ENCODE measurements around the gene OR2T35. TPM values are rescaled to one million over a fixed set of nuclear protein-coding genes. Genes with fewer than 3 reads are reported as not detected.

Gene OR2T35
- total RNA-seq, 1 donor from 2014 or later: not detected

DNA sequence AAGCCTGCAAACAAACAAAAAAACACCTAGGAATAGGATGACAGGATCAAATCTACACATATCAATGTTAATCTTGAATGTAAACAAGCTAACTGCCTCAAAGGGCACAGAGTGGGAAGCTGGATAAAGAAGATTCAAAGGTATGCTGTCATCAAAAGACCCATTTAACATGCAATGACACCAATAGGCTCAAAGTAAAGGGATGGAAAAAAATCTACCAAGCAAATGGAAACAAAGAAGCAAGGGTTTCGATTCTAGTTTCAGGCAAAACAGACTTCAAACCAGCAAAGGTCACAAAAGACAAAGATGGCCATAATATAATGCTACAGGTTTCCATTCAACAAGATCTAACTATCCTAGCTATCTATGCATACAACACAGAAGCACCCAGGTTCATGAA lies 31.3 kb downstream of the OR2T35 start:
- H3K4me1 Mint-ChIP-seq (ENCODE audit: unreplicated experiment): no peaks in the 10 kb centered on the region

DNA sequence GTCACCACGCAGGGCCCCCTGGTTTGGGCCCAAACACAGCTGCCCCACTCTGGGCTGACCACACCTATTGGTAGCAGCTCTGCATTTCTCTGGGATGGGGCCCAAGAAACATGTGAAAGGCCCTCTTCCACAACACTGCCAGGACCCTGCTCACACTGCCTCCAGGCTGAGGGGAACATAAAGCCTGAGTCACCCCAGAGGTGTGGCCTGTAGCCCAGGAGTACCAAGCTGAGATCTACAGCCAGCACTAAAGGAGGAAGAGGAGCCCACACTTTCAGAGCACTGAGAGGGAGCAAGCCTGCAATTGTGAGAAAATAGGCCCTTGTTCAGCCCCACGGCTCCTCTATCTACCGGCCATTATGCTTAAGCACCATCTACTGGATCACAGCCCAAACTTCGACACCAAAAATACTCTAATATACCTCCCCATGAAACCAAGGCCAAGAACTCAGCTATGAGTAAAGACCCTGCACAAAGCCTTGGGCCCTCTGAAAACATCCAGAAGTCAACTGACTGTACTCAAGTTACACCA lies 33.1 kb downstream of the OR2T35 start:
- H3K27me3 Mint-ChIP-seq (ENCODE audit: unreplicated experiment): no peaks in the 10 kb centered on the region
- no peak for DNase-seq (ENCODE audit: low spot score)
- H3K4me1 Mint-ChIP-seq (ENCODE audit: unreplicated experiment): no peaks in the 10 kb centered on the region
- H3K36me3 Mint-ChIP-seq (ENCODE audit: low read depth, unreplicated experiment): no peaks in the 10 kb centered on the region
- H3K4me3 Mint-ChIP-seq (ENCODE audit: unreplicated experiment): no peak overlapping the region
- H3K9me3 Mint-ChIP-seq (ENCODE audit: unreplicated experiment): peaks cover 16% of the 10 kb centered on the region
- TF ChIP-seq, protein P1, sequence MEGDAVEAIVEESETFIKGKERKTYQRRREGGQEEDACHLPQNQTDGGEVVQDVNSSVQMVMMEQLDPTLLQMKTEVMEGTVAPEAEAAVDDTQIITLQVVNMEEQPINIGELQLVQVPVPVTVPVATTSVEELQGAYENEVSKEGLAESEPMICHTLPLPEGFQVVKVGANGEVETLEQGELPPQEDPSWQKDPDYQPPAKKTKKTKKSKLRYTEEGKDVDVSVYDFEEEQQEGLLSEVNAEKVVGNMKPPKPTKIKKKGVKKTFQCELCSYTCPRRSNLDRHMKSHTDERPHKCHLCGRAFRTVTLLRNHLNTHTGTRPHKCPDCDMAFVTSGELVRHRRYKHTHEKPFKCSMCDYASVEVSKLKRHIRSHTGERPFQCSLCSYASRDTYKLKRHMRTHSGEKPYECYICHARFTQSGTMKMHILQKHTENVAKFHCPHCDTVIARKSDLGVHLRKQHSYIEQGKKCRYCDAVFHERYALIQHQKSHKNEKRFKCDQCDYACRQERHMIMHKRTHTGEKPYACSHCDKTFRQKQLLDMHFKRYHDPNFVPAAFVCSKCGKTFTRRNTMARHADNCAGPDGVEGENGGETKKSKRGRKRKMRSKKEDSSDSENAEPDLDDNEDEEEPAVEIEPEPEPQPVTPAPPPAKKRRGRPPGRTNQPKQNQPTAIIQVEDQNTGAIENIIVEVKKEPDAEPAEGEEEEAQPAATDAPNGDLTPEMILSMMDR (IDR thresholded peaks at IDR 0.05; ENCODE audit: unreplicated experiment): no peak
- no peak overlapping the region for H3K27ac Mint-ChIP-seq (ENCODE audit: unreplicated experiment)

More for the DNA sequence above, 31.3 kb downstream of the OR2T35 start:
- TF ChIP-seq, protein P1 (IDR thresholded peaks at IDR 0.05; ENCODE audit: unreplicated experiment): no peak
- H3K36me3 Mint-ChIP-seq (ENCODE audit: low read depth, unreplicated experiment): no peaks in the 10 kb centered on the region
- peaks cover 23% of the 10 kb centered on the region for H3K9me3 Mint-ChIP-seq (ENCODE audit: unreplicated experiment)
- DNase-seq (ENCODE audit: low spot score): no peak
- H3K27me3 Mint-ChIP-seq (ENCODE audit: unreplicated experiment): peaks cover 2% of the 10 kb centered on the region
- H3K27ac Mint-ChIP-seq (ENCODE audit: unreplicated experiment): no peak overlapping the region
- no peak overlapping the region for H3K4me3 Mint-ChIP-seq (ENCODE audit: unreplicated experiment)

DNA sequence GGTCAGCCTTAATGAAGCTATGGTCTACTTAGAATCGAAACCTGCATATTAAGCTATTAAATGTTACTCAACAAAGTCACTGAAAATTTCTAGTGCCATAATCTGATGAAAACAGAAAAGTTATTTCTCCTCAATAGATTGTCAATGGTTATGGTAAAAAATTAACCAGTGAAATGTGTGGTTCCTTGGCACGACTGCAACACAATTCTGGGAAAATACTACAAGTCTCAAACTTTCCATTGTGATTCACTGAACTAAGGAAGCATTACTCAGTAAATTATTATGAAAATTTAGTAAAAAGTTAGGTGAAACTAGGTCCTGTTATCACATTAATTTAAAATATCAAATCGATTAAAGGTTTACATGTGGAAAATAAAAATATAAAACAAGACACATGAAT lies 34.8 kb downstream of the OR2T35 start:
- Mint-ChIP-seq H3K36me3 (ENCODE audit: low read depth, unreplicated experiment) (no peaks in the 10 kb centered on the region), H3K4me1 (ENCODE audit: unreplicated experiment) (no peaks in the 10 kb centered on the region), H3K27ac (ENCODE audit: unreplicated experiment) (no peak overlapping the region), H3K27me3 (ENCODE audit: unreplicated experiment) (no peaks in the 10 kb centered on the region), H3K9me3 (ENCODE audit: unreplicated experiment) (peaks cover 18% of the 10 kb centered on the region), H3K4me3 (ENCODE audit: unreplicated experiment) (no peak overlapping the region)
- TF ChIP-seq, protein P1 (IDR thresholded peaks at IDR 0.05; ENCODE audit: unreplicated experiment): no peak
- DNase-seq (ENCODE audit: low spot score): no peak

DNA sequence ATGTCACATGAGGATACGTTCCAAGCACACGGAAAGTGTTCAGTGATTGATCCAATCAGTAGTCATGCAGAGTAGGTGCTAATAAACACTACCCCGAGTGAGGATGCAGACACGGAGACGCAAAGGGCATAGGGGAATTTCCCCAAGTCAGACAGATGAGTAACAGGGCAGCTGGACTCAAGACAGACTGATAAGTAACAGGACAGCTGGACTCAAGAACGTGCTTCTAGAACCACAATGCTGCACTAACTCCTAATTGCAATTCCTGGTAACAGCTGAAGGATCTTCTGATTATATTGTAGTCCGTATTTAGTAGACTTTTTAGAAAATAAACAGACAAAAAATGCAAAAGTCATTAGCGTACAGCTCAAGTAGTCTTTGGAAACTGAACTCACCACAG lies 45.7 kb downstream of the OR2T35 start:
- no peaks in the 10 kb centered on the region for H3K27me3 Mint-ChIP-seq (ENCODE audit: unreplicated experiment)
- H3K27ac Mint-ChIP-seq (ENCODE audit: unreplicated experiment): no peak overlapping the region
- no peak for DNase-seq (ENCODE audit: low spot score)
- TF ChIP-seq, protein P1 (IDR thresholded peaks at IDR 0.05; ENCODE audit: unreplicated experiment): no peak
- no peaks in the 10 kb centered on the region for H3K4me1 Mint-ChIP-seq (ENCODE audit: unreplicated experiment)
- peaks cover 22% of the 10 kb centered on the region for H3K9me3 Mint-ChIP-seq (ENCODE audit: unreplicated experiment)
- no peak overlapping the region for H3K4me3 Mint-ChIP-seq (ENCODE audit: unreplicated experiment)
- H3K36me3 Mint-ChIP-seq (ENCODE audit: low read depth, unreplicated experiment): no peaks in the 10 kb centered on the region

DNA sequence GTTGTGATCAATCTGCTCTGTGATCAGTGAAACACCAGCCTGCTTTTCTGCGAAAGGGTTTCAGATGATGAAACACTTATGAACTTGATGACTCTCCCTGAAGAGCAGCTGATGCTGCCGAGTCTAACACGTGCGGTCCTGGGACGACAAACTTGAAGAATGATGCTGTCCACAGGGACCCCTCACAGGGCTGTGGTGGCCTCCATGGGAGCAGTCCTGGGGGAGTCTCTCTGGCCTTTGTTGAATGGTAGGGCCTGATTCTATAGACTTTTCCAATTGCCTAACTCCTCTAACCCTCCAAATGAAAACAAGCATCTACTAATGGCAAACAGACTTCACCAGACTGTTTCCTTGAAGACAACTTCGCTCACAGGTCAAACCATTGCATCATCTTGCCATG lies 47.5 kb downstream of the OR2T35 start, which contains the start of gene OR2T10:
OR2T10 (minus strand) TSS at position 112 of the 400 bp plus-strand sequence. CDS start 3,932 bp downstream, outside the sequence.
- H3K27me3 Mint-ChIP-seq (ENCODE audit: unreplicated experiment): no peaks in the 10 kb centered on the region
- H3K27ac Mint-ChIP-seq (ENCODE audit: unreplicated experiment): no peak within 1 kb of the TSS
- no peaks in the 10 kb centered on the region for H3K4me1 Mint-ChIP-seq (ENCODE audit: unreplicated experiment)
- H3K9me3 Mint-ChIP-seq (ENCODE audit: unreplicated experiment): peaks cover 26% of the 10 kb centered on the region
- H3K4me3 Mint-ChIP-seq (ENCODE audit: unreplicated experiment): no peak within 1 kb of the TSS
- no peak for DNase-seq (ENCODE audit: low spot score)
- TF ChIP-seq, protein P1 (IDR thresholded peaks at IDR 0.05; ENCODE audit: unreplicated experiment): no peak
- no peaks in the 10 kb centered on the region for H3K36me3 Mint-ChIP-seq (ENCODE audit: low read depth, unreplicated experiment)

Measured in endothelial cell (in vitro differentiated cells).